ENCODE measurements around the gene PLXNA2.

The PLXNA2 gene

GRCh38 chr1:208202333-208202995 lies 41.7 kb downstream of the PLXNA2 start:
- DNase-seq = no peak

GRCh38 chr1:208201229-208201628 lies 43.0 kb downstream of the PLXNA2 start:
- no peak for DNase-seq

GRCh38 chr1:208200116-208200515 lies 44.1 kb downstream of the PLXNA2 start:
- no peak for DNase-seq

GRCh38 chr1:208198236-208198635 lies 45.9 kb downstream of the PLXNA2 start:
- DNase-seq = no peak

GRCh38 chr1:208194944-208195343 lies 49.2 kb downstream of the PLXNA2 start:
- DNase-seq = no peak

- no peak for DNase-seq
Measured at GRCh38 chr1:208192995-208193394, 51.2 kb downstream of the PLXNA2 start.

- DNase-seq = no peak
Measured at GRCh38 chr1:208190784-208191183, 53.4 kb downstream of the PLXNA2 start.

GRCh38 chr1:208189716-208190115 lies 54.5 kb downstream of the PLXNA2 start:
- no peak for DNase-seq

GRCh38 chr1:208189183-208189582 lies 55.0 kb downstream of the PLXNA2 start:
- DNase-seq = no peak

GRCh38 chr1:208188607-208189006 lies 55.6 kb downstream of the PLXNA2 start:
- DNase-seq = no peak

- DNase-seq = no peak
Measured at GRCh38 chr1:208187499-208188041, 56.6 kb downstream of the PLXNA2 start.

- no peak for DNase-seq
Measured at GRCh38 chr1:208185801-208186231, 58.4 kb downstream of the PLXNA2 start.

- no peak for DNase-seq
Measured at GRCh38 chr1:208184966-208185654, 59.1 kb downstream of the PLXNA2 start.

GRCh38 chr1:208183977-208184911 lies 59.9 kb downstream of the PLXNA2 start:
- no peak for DNase-seq

- DNase-seq = no peak
Measured at GRCh38 chr1:208182880-208183645, 61.1 kb downstream of the PLXNA2 start.

- no peak for DNase-seq
Measured at GRCh38 chr1:208181364-208181763, 62.8 kb downstream of the PLXNA2 start.

- no peak for DNase-seq
Measured at GRCh38 chr1:208180421-208180820, 63.8 kb downstream of the PLXNA2 start.

- no peak for DNase-seq
Measured at GRCh38 chr1:208179961-208180409, 64.2 kb downstream of the PLXNA2 start.

- DNase-seq = no peak
Measured at GRCh38 chr1:208179263-208179816, 64.8 kb downstream of the PLXNA2 start.

- no peak for DNase-seq
Measured at GRCh38 chr1:208178091-208178529, 66.1 kb downstream of the PLXNA2 start.

GRCh38 chr1:208177656-208178055 lies 66.5 kb downstream of the PLXNA2 start:
- peak; percentile 81 for DNase-seq

- DNase-seq = no peak
Measured at GRCh38 chr1:208176649-208177048, 67.5 kb downstream of the PLXNA2 start.

Data from NCI-H510A (cell line).